Stimulated activated CD4-positive, alpha-beta T cell treated with anti-CD3 and anti-CD28 coated beads, TNF-alpha, amount 100 ng/mL, for 24 hours (primary cell): Measurements from ENCODE around the gene CMIP.
"Not testable (repeated sequence)": the region's sequence is repeated elsewhere in the genome, so short reads cannot be mapped to it uniquely, and the experiment has no call there.

Source experiments
- DNase-seq, 3 experiments: peaks; one replicate each; pipeline ENCODE4 v3.0.0-alpha.2; 2020; ENCODE audit warnings: low read depth in 3 of 3

Gene CMIP

DNA sequence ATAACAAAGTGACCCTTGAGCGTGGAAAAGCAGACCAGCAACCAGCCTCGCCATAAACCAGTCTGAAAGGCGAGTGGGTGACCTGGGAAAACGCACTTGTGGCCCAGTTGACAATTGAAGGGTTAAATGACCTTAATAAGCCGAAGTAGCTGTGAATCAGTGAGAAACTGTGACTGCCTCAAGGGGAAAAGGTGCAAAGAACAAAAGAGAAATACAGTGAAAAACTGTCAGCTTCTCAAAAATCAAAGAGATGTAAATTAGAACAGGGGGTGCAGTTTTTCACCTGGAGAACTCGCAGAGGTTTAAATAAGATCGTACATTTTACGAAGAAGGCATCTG lies 124.1 kb downstream of the CMIP start:
- DNase-seq = no peak

DNA sequence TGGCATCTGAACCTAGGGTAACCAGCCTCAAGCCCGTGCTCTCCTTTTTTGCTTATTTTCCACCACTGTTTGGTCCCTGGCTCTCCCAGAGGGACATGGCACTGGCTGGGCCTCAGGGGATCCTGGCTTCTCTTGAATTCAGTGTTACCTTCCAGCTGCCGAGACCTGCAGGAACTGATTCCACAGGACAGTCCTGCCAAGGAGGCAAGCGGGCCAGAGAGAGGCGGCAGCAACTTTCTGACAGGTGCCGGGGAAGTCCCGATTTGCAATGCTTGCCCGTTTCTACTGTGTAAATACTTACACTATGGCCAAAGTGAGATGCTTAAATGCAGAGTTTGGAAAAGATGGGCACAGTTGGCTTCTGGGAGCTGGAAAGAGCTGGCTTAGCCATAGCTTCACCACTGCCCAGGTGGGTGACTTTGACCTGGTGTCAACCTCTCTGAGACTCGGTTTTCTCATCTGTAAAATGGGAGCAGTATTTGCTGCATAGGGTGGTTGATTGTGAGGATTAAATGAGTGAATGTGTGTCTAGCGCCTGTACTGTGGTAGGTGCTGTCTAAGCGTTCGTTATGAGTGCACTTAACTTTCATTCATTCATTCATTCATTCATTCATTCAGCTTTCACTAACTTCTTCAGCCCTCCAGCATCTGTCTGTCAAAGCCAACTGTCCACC lies 124.9 kb downstream of the CMIP start:
- no peak for DNase-seq

DNA sequence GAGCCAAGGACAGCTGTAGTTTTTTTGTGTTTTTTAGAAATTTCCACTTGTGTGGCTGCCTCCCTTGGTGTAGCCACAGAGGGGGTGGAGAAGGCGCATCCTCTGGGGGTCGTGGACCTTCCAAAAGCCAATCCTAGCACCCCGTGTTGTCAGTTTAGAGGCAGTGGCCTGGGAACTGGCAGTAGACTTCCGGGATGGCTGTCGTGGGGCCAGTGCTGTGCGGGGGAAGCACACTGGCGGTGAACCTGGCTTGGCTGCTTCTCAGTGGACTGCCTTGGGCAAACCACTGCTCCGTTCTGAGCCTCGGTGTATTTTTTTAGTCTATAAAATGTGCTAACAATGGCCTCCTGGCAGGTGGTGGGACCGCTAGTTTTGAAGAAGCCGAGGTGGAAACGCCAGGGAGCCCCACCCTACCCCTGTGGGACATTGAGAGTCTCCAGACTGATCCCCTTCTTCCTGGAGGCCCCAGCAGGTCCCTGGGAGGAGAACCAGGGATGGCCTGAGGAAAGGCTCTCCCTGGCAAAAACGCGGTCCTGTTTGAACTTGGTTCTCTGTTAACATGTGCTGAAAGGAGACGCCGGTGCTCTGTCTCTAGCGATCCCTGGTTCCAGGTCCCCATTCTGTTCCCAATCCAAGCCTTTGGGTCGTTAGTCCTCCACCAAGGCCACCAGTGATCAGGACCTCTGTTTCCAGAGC lies 125.7 kb downstream of the CMIP start:
- no peak for DNase-seq

DNA sequence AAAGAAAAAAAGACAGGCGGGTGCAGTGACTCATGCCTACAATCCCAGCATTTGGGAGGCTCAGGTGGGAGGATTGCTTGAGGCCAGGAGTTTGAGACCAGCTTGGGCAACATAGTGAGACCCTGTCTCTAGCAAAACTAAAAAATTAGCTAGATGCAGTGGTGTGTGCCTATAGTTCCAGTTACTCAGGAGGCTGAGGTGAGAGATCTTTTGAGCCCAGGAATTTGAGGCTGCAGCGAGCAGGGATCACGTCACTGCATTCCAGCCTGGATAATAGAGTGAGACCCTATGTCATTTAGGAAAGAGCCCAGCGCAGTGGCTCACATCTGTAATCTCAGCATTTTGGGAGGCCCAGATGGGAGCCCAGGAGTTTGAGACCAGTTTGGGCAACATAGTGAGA lies 126.6 kb downstream of the CMIP start:
- no peak for DNase-seq

DNA sequence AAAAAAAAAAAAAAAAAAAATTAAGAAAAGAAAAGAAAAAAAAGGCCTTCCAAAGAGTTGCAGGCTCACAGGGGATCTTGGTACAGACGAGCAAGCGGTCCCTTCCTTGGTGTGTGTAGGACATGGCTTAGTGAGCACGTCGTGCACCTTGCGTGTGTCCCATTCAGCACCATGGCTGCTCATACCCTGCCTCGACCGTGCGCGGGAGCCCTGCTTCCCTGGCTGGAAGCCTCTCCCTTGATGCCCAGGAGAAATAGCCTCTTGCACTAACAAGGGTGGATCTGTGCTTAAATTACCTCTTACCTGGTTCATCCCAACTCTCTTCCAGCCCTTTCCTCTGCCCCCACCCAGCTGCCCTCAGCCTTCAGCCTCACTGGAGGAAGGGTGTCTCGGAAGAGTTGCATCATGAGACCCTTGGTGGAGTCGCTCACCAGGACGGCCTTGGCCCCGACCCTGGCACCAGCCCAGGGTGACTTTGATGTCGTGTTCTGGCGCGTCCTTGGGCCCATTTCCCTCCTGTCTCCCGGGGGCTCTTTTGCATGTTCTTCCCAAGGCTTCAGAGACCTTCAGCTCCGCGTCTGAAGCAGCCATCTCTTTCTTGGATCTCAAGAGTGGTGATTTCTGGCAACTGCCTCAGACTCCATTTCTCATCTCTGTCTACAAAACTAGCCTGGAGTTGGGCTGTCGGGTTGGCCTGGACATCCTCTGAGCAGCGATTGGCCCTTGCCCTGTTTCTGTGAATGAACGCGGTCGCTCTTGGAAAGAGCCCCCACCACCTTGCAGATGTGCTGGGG lies 127.2 kb downstream of the CMIP start:
- no peak for DNase-seq

DNA sequence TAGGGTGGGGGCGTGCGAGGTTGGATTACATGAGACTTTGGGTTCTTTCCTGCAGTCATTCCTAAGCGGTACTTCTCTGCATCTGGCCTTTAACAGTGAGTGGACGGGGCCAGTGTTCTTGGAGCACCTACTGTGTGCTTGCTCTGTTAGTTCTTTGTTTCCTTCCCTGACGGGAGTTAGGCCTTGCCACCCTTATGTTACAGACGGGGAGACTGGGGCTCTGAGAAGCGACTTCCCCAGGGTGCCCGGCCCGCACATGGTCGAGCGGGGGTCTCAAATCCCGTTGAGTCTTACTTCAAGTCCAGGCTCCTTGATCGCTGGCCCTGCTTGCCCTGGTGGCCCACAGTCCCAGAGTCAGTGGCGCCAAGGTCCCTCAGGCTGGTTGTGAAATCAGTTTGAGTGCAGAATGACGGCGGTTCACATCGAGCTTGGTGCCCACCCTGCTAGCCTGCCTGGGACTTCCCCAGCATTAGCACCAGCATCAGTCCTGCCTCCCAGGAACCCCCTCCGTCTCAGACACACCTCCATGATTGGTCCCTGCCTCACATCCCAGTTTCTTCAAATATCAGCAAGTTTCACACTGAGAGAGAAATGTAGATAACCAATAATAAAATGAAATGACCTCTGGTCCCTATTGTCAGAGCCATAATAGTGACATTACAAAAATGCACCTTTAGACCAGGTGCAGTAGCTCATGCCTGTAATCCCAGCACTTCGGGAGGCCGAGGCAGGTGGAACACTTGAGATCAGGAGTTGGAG lies 128.0 kb downstream of the CMIP start:
- DNase-seq = no peak

DNA sequence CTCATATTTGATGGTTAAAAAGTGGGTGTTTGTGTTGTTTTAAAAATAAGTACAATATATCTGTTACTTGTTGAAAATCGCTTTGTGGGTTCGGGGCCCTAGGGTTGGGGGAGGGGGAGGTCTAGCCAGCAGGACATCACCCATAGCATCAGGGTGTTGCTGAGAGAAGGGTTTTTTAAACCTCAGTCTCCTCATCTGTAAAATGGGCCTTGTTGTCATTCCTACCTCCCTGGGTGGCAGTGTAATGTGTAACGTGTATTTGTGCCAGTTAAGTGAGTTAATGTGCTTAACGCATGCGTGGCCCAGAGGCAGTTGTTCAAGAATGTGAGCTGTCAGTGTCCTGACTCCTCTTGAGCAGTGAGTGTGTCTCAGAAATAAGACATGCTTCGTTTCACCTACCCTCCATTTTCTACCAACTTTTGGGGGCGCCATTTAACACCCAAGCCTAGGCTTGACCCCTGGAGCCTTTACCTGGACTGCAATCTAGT lies 129.0 kb downstream of the CMIP start:
- no peak for DNase-seq

DNA sequence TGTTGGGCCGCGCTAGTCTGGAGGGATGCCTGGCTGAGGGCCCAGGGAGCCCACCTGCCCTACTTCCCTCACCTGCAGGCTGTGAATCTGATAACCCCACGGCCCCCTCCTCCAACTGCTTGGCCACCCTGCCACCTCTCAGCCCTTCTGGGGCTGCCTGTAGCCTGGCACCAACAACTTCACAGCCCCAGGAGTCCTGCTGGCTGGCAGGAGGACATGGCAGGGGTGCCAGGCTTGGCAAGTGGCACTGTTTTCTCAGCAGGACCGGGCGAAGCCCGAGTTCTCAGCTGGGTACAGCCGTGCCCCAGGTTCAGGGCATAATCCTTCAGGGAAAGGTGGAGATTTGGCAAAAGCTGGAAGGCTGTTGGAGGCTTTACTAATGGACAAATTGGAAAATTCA lies 129.6 kb downstream of the CMIP start:
- DNase-seq = no peak

DNA sequence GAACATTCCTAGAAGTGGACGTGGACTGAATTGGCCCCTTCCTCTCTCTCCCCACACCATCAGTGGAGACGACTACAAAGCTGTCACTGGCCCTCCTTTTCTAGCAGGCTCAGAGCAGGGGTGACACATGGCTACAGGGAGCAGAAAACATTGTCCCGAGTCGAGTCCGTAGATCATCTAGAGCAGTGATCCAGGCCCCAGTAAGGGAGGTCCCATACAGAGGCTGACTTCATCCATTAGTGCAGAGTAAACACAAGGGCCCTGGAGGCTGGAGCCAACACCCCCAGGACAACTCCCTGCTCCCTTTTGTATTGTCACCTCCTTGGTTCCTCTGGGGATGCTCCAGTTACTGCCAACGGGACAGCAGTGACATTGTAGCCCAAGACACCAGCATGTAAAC lies 130.7 kb downstream of the CMIP start:
- DNase-seq = no peak

DNA sequence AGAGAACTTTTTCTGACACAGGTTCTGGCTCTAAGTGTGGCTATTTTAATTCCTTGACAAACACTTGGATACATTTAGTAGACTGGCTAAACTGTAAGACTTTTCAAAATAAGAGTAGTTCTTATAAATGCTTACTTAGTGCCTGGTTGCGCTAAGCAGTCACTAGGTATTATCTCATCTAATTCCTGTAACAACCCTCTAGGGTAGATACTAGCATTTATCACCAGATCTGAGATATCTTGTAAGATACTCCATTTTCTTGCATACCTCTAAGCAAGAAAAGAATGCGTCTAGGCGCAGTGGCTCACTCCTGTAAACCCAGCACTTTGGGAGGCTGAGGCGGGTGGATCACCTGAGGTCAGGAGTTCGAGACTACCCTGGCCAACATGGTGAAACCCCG lies 131.2 kb downstream of the CMIP start:
- DNase-seq = no peak

DNA sequence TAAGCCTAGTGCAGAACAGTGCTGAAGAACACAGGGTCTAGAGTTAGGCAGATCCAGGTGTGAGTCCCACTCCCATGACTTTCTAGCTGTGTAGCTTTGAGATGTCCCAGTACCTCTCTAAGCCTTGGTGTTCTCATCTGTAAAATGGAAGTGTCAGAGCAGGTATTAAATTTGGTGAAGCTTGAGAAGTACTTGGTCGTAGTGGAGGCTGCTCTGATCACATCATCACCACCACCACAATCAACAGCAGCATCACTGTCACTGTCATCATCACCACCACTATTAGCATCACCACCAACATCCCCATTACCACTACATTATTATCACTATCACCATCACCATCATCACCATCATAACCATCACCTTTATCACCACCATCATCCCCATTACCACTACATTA lies 132.1 kb downstream of the CMIP start:
- DNase-seq = no peak

DNA sequence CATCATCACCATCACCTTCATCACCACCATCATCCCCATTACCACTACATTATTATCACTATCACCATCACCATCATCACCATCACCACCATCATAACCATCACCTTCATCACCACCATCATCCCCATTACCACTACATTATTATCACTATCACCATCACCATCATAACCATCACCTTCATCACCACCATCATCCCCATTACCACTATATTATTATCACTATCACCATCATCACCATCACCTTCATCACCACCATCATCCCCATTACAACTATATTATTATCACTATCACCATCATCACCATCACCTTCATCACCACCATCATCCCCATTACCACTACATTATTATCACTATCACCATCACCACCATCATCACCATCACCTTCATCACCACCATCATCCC lies 132.7 kb downstream of the CMIP start:
- not testable (repeated sequence) for DNase-seq

DNA sequence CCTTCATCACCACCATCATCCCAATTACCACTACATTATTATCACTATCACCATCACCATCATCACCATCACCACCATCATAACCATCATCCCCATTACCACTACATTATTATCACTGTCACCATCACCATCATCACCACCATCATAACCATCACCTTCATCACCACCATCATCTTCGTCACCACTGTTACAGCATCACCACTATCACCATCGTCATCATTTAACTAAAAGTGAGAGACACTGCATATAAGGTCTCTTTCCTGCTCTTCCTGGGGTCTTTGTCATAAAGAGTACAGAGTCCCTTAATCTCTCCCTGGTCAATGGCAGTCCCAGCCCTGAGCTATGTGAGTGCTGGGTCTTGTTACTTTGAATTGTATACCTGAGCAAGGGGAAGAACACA lies 133.5 kb downstream of the CMIP start:
- no peak for DNase-seq

DNA sequence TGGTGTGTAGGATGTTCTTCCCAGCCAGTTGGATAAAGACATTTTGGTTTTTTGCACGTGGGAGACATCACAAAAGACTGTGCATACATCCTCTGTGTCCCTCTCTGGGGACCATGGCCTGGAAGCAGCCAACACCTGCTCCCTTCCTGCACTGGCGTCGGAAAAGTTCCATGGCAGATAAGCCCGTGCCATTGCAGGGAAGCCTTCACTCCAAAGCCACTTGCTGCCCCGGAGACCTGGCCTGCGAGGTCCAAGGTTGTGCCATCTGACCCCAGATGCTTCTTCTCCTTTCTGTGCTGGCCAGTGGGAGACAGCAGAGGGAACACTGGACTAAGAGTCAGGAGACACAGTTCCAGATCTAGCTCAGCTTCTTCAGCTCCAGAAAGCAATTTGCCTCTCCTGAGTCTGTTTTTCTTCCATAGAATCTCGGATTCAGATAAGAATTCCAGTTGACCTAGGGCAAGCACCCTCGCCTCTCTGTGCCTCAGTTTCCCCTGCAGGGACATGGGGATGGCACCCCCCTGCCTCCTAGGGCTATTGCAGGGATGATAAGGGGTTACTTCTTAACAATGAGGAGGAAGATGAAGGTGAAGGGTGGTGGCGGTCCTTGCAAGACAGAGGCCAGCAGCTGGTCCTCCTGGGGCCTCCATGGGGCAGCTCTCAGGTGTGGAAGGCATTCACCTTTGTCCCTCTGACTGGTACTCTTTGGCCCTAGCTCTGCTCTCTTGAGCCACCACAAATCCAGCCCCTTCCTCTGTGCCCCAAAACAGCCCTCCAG lies 134.2 kb downstream of the CMIP start:
- DNase-seq = no peak

DNA sequence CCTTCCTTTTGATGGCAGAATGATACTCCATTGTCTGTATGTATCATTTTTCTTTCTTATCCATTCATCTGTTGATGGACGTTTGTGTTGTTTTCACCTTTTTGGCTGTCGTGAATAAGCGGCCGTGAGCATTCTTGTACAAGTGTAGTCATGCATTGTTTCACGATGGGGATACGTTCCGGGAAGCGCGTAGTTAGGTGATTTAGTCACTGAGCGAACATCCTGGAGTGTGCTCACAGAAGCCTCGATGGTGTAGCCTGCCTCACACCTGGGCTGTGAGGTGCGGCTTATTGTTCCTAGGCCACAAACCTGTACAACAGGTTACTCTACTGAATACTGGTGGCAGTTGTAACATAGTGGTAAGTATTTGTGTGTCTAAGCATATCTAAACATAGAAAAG lies 136.5 kb downstream of the CMIP start:
- DNase-seq = no peak

DNA sequence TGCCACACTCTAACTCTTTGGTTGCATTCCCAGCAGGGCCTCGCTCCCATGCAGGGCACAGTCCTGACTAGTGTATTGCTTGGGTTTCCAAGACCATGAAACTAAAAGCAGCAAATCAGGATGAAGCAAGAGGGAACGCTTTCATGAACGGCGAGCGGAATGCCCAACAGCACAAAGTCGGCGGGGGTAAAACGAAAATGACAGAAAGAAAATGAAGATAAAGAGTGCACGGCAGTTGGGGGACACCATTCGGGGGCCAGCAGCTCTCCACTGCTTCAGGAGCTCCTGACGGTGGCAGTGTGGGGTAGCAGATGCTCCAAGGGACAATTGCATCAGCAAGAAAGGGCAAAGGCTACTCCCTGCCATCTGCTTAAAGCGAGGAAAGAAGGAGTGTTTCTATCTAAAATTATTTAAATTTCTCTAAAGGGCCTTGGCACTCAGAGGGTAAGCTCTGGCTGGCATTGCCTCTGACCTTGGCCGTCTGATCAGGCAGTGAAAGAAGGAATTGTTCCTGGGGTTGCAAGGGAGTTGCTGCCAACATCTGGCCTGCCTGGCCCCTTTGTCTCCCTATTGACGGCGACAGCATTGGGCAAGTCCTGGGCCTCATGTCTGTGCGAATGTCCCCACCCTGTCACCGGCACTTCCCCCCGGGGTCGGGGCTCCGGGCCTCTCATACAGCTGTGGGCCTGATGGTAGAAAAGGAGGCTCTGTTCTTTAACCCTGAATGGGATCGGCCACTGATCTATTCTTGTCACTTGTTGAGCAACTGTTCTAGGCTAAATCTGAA lies 138.2 kb downstream of the CMIP start:
- DNase-seq = no peak

DNA sequence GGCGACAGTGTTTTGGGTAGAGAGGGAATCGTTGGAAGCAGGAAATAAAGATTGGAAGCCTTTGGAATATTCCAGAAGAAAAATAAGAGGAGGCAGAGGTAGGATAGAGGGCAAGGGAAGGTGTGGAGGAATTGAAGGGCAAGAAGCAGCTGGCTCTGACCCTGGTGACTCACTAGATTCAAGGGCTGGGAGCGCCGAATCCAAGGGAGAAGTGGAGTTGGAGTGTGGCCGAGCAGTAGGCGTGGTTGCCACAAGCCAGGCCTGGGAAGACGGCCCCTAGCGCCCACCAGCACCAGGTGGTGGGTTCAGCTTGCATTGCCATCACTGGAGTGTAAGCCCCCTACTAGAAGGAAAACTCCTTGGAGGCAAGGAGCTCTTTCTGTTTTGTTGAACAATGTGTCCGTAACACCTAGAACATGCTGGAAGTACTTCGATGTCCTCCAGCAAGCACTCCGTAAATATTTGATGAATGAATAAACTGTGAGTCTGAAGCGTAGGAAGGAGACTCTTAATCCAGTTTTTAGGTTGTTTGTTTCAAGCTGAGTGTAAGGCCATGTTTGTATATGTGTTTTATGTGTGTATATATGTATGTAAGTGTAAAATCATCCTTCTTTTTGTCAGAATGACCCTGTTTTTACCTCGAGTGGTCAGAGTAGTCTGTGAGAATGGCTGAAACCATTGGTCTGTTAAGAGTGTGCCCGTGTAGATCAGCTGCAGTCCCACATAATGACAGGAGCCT lies 139.5 kb downstream of the CMIP start:
- no peak for DNase-seq

DNA sequence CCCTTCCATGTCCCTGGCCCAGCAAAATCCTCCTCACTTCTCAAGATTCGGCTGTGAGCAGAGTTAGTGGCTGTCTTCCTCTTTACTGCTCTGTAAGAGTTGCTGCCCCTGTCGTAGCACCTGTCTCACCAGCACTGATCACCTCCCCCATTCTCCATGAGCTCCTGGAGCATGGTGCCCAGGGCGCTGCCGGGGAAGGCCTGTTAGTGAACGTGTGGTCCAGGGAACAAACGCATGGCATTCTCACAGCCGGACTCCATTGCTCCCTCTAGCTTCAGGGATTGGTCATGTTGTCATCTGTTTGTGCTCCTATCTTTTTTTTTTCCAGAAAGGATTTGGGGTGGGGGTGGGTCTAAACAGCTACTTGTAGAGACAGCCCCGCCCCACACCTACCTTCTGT lies 141.2 kb downstream of the CMIP start:
- DNase-seq = no peak

DNA sequence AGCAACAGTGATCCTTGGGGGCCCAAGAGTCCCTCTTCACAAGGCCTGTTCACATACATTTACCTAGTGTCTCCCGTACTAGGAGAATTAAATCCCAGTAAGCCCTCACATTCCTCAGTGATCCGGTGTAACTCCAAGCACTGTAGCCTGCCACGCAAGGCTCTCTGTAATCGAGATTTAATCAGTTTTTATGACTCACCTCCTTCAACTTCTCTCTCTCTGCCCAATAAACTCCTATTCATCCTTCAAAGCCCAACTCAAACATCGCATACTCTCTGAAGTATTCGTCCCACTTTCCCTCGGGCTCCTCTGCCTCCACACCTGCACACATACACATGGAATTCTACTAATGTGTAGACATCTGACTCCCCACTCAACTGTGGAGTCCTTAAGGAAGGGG lies 141.8 kb downstream of the CMIP start:
- DNase-seq = no peak
